ENCODE data around the gene NCAN.
A peak's percentile ranks its signal among the peaks of the same experiment; 100 is the strongest.

NCAN gene

GRCh38 chr19:19261350-19262189 lies 49.8 kb downstream of the NCAN start:
- no peak for DNase-seq (ENCODE audit: low spot score)

GRCh38 chr19:19262190-19263057 lies 50.7 kb downstream of the NCAN start:
- DNase-seq (ENCODE audit: low spot score) = no peak

- no peak for DNase-seq (ENCODE audit: low spot score)
Measured at GRCh38 chr19:19263886-19264487, 52.2 kb downstream of the NCAN start.

GRCh38 chr19:19267305-19267704 lies 55.5 kb downstream of the NCAN start:
- no peak for DNase-seq (ENCODE audit: low spot score)

DNA sequence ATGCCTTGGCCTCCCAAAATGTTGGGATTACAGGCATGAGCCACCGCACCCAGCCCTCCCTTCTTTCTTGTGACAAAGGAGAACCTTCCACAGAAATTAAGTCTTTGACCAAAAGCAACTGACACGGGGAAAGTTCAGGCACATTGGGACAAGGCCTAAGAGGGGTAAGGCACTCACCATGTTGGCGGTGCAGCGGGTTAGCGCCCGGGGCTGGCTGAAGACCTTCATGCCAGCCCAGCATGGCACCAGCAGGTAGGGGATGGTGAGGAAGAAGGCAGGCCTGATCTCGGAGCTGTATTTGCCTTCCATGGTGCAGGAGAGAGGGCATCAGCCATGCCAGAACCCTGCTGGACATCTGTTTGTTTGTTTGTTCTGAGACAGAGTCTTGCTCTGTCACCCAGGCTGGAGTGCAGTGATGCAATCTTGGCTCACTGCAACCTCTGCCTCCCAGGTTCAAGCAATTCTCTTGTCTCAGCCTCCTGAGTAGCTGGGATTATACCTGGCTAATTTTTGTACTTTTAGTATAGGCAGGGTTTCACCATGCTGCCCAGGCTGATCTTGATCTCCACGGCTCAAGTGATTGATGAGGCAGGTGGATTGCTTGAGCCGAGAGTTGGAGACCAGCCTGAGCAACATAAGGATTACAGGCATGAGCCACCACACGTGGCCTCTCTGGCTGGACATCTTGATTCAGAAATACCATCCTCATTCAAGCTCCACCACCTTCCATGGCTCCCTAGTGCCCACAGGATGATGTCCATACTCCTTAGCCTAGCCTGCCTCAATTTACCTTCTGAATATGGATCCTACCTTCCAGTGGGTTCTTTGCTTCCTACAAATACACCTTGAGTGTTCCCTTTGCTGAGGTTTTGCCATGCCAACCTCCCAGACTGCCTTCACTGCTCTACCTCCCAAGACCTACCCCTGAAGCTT lies 57.0 kb downstream of the NCAN start:
- no peak for DNase-seq (ENCODE audit: low spot score)

DNA sequence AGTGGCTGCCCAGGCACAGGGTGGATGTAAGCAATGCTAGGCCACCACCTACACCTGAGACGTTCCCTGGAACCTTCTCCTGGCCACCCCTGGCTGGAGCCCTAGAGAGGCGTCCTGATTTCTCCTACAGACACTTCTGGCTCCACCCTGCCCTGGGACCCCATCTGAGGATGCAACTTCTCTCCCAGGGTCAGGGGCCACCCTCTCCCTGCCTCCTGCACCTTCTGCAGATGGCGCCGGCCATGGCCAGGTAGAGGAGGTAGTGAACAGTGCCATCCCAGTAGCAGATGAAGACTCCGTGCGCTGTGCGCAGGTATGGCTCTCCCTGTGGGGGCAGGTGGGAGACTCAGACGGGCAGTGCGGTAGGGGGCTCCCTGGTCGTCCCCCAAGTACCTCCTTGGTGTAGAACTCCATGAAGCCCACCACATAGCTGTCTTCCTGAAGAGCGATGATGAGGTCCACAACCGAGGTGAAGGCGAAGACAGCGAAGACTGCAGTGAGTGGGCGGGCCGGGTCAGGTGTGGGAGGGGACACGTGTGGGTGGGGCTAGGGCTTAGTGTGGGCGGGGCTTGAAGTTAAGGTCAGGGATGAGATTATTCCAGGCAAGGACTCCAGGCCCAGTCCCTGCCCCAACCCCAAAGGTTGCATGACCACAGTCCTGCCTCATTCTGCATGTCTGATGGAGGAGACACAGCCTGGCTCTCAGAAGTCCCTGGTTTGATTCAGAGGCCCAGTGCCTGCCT lies 58.4 kb downstream of the NCAN start:
- no peak for DNase-seq (ENCODE audit: low spot score)

GRCh38 chr19:19270749-19271571 lies 59.2 kb downstream of the NCAN start:
- no peak for DNase-seq (ENCODE audit: low spot score)

DNA sequence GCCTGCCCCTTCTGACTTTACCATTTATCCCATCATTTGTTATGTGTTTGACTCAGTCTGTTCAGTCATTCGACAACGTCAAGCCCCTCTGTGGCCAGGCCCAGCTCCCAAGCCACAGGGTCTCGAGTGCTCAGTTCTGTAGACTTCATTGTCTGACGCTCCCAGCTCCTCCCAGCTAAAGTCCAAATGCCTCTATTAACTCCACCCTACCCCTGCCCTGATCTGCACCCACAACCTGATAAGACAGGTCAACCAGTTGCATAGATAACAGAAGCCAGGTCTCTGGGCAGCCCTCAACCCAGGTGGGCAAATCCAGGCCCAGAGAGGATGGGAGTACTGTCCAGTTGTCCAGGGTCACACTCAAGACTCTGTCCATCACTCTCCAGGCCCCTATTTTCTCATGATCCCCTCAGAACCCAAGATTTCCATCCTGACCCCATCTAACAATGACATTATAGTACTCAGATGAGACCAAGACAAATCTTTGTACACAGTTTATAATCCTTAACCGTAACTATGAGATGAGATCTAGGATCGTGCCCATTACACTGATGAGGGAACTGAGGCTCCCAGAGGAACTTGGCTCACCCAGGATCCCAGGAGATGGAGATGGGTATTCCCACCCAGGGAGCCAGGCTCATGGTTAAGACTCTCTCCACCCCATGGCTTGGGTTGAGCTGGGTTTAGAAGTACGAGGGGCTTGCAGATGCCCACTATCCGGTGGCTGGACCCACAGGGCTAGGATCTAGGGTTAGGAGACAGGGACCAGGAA lies 60.3 kb downstream of the NCAN start:
- DNase-seq (ENCODE audit: low spot score) = no peak

DNA sequence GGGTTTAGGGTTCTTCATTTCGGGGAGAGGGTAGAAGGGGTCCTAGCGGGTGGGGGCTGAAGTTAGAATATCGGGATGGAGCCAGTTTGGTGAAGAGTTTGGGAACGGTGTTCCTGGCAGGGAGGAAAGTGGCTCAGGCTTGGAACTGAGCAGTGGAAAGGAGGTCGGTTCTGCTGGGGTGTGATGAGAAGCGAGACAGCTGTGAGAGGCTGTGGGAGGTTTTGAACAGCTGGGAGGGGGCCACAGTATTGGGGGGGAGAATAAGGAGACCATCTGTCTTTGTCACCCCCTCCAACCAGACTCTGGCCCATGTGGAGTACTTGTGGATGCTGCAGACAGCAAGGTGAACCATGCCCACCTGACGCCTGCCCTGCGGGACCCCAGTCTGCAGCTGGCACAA lies 62.4 kb downstream of the NCAN start:
- no peak for DNase-seq (ENCODE audit: low spot score)

DNA sequence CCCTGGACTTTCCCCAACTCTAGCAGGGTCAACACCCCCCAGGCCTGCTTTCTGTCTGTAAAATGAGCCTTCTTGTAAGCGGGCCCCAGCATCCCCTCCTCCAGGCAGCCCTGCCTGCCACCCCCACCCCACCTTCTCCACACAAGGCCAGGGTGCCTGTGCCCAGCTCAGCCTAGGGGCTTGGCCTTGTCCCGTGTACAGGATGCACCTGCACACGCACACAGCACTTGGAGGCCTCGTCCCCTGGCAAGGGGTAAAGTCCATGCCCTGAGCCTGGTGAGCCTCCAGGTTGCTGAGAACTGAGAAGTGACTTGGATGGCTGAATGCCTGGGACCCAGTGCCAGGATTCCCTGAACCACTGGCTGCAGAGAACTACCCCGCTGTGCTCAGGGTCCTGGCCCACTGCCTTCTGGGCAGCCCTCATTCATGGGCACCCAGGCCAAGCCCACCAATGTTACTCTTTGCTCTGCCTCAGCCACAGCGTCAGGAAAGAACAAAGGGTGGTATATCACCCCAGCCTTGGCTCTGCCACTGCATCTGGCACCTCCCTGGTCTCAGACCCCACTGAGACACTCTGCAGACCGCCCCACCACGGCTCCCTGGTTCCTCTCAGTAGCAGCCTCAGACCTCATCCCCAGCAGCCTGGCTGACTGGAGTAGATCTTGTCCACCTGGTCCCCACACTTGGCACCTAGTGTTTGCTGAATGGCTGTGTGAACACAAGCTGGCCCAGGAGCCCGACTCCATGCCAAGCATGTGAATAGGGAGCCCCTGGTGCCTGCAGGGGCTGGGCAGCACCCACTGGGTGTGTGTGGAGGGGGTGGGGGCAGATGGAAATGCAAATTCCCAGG lies 63.2 kb downstream of the NCAN start:
- no peak for DNase-seq (ENCODE audit: low spot score)

- peak; percentile 65 for DNase-seq (ENCODE audit: low spot score)
Measured at GRCh38 chr19:19276386-19276785, 64.6 kb downstream of the NCAN start.

DNA sequence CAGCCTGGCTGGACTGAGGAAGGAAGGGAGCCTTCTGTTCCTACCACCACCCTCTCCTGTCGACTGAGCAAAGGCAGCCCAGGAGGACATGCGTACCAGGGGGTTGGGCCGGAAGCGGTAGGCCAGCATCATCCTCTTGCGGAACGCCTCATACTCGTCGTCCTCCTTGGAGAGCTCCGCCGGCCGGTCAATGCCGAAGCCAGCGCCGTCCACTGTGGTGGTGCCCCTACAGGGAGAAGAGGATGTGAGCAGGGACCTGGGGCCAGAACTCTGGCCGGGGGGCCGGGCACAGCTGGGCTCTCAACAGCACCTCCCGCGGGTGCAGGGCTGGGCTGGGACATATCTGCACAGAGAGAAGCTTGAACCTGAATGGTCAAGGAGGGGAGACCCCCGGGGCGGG lies 65.1 kb downstream of the NCAN start:
- no peak for DNase-seq (ENCODE audit: low spot score)

DNA sequence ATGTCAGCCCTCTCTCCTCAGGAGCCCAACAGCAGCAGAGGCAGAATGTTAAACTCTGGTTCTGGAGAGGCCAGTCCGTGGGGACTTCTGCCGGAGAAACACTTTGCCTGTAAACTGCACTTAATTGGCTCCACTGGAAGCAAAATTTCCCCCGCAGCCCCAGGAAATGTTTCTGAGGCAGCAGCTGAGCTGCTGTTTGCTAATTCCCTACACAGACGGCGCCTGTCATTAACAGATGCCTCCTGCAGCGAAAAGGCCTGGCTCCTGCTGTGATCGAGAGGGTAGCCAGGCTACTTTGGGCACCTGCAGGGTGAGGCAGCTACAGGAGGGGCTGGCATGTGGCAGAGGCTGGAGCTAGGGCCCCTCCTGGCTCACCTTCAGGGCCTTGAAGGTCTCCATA lies 66.6 kb downstream of the NCAN start:
- no peak for DNase-seq (ENCODE audit: low spot score)

GRCh38 chr19:19279062-19279612 lies 67.4 kb downstream of the NCAN start:
- no peak for DNase-seq (ENCODE audit: low spot score)

GRCh38 chr19:19279853-19280252 lies 68.1 kb downstream of the NCAN start:
- no peak for DNase-seq (ENCODE audit: low spot score)

- peak; percentile 70 for DNase-seq (ENCODE audit: low spot score)
Measured at GRCh38 chr19:19280561-19280960, 68.8 kb downstream of the NCAN start.

DNA sequence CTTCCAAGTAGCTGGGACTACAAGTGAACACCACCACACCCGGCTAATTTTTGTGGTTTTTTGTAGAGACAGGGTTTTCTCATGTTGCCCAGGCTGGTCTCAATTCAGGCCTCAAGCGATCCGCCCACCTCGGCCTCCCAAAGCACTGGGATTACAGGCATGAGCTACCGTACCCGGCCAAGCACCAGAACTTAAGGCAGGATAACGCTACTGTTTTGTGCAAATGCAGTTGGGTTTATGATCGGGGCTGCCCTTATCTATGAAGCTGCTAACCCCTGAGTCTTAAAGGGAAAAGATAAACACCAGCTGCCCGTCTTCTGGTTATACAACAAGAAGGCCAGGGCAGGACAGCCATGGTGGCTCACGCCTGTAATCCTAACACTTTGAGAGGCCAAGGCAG lies 73.9 kb downstream of the NCAN start:
- no peak for DNase-seq (ENCODE audit: low spot score)

- no peak for DNase-seq (ENCODE audit: low spot score)
Measured at GRCh38 chr19:19292607-19293006, 80.8 kb downstream of the NCAN start.

All from GM03348 (cell line).